HPDE6-E6E7 (cell line): ENCODE data around the gene FBXO41.

Experiments
- DNase-seq: peaks from one replicate; pipeline ENCODE4 v3.0.0; 2011; ENCODE audit warnings: missing footprints; ENCODE audit errors: extremely low spot score

FBXO41 gene

DNA sequence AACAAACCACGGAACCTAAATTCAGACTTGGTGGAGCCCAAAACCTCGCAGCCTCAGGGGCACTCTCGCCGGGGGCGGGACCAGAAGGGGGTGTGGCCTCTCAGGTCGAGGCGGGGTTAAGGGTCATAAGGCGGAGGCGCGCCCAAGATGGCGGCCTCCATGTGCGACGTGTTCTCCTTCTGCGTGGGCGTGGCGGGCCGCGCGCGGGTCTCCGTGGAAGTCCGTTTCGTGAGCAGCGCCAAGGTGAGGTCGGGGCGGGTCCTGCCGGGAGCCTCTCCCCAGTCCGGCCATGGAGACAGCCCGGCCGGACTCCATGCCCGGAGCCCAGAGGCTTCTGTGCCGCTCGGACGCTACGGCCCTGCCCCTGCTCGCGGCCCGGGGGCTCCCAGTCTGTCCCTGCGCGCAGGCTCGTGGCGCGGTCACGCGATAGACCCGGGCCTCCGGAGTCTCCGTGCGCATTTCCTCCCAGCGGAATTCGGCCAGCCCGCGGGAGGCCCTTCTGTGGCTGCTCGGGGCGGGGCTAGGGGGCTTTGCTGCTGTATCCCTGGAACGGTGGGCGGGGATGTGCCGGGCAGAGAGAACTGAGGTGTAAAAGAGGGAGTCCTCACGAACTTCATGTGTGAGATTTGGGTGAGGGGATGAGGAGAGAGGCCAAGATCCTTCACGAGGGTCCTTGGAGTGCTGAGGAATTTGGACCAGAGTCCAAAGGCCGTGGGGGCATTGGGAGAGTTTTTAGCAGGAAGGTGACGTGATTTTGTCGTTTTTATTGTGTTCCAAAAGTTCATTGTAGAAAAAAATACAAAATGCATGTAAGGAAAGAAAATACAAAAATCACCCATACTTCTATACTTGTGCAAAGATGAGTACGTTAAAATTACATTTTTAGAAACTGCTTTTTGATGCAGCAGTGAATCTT is 69.9 kb downstream of the FBXO41 start, which contains the start of gene SMYD5:
TSS of gene SMYD5 (plus strand) at position 126 of the 916 bp plus-strand sequence. CDS start at position 148, 22 bp downstream.
- peak; percentile 71 for DNase-seq

GRCh38 chr2:73212448-73213176 is 71.7 kb downstream of the FBXO41 start:
- peak; percentile 74 for DNase-seq

DNA sequence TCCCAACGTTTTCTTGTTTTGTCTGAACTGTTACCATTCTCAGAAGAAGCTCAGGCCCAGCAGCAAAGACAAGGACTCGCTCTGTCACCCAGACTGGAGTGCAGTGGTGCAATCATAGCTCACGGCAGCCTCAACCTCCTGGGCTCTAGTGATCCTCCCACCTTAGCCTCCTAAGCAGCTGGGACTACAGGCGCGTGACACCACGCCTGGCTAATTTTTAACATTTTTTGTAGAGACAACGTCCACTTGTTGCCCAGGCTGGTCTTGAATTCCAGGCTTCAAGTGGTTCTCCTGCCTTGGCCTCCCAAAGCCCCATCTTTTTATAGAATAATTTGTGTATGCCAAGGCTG is 72.2 kb downstream of the FBXO41 start:
- no peak for DNase-seq

- no peak for DNase-seq
These were observed 73.6 kb downstream of the FBXO41 start for GRCh38 chr2:73210696-73211095.

DNA sequence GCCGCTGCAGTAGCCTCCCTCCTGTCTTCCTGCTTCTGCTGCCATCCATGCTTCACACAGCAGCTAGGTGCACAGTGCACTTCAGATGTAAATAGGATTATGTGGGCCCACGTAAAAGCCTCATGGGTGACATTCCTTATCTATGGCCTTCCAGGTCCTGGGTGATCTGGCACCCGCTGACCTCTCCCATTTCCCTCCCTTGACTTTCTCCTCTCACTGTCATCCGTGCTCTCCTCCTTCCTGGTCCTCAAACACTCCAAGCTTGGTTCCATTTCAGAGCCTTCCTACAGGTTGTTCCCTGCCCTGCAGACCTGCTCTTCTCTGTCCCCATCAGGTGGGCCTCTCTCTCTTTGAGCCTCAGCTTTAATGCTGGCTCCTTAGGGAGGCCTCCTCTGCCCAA is 74.3 kb downstream of the FBXO41 start:
- DNase-seq, result no peak

DNA sequence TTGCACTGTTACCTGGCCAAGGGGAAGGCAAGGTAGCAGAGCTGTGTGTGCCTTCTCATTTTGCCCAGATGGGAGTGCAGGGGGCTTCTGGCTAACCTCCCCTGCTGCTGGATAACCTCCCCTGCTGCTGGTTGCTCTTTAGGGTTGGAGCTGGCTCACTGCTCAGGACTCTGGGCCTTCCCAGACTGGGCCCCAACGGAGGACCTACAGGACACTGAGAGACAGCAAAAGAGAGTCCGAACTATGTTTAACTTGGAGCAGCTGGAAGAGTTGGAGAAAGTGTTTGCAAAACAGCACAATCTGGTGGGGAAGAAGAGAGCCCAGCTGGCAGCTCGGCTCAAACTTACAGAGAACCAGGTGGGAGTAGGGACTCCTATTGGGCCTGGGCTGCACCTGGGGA is 76.0 kb downstream of the FBXO41 start:
- DNase-seq, result no peak

DNA sequence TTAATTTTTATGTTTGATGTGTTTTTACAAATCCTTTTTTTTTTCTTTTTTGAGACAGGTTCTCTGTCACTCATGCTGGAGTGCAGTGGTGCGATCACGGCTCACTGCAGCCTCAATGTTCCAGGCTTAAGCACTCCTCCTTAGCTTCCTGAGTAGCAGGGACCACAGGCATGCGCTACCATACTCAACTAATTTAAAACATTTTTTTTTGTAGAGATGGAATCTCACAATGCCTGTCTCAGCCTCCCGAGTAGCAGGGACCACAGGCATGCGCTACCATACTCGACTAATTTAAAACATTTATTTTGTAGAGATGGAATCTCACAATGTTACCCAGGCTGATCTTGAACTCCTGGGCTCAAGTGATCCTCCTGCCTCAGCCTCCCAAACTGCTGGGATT is 78.7 kb downstream of the FBXO41 start:
- no peak for DNase-seq
